Brain microvascular endothelial cell (primary cell): ENCODE data around the gene AKAP13.

Experiments
- DNase-seq: peaks from one replicate; pipeline ENCODE4 v3.0.0-alpha.2; 2020
- H3K27ac ChIP-seq: fragments of 250-450 bp; sonication (Bioruptor Pico); 2 replicates; pipeline ENCODE4 v1.5.1; 2020; ENCODE audit warnings: mild to moderate bottlenecking, moderate library complexity
- H3K27me3 ChIP-seq: fragments of 250-450 bp; sonication (Bioruptor Pico); replicated peaks from 2 replicates; pipeline ENCODE4 v1.5.1; 2020; ENCODE audit warnings: mild to moderate bottlenecking
- H3K36me3 ChIP-seq: fragments of 250-450 bp; sonication (Bioruptor Pico); replicated peaks from 2 replicates; pipeline ENCODE4 v1.5.1; 2020; ENCODE audit warnings: mild to moderate bottlenecking
- H3K4me3 ChIP-seq: 2 replicates; pipeline ENCODE4 v1.5.1; 2011; ENCODE audit warnings: low read depth, mild to moderate bottlenecking, control low read depth, low read length, moderate library complexity
- CTCF ChIP-seq: IDR thresholded peaks from 2 replicates; pipeline ENCODE4 v1.5.1; 2011; ENCODE audit warnings: low read depth, mild to moderate bottlenecking, moderate library complexity, low read length, control low read depth, inconsistent platforms; ENCODE audit errors: missing control alignments
- in situ Hi-C: cut with HindIII; loops from 2 replicates; pipeline ENCODE4 v1.10.0; 2017; ENCODE audit warnings: low sequenced_read_pairs, low pct_ligation_motif_present

The AKAP13 gene

DNA sequence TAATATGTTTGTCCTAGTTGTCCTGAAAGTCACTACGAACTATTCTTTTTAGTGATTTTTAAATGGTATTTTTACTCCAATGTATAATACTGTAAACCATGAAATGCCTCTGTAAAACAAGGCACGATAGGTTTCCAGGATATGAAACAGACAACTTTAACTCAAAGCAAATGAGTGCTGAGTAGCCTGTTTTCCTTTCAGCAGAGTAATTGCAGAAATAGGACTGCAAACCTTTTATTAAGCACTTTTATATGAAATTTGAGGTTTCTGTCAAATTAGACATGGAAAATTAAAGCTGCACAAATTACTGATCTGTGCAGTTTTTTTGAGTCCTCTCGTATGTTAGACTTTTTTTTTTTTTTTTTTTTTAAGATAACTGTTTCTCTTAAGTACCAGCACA lies 16.2 kb downstream of the AKAP13 start:
- TF ChIP-seq CTCF, result no peak
- no peak overlapping the region for H3K27ac ChIP-seq
- in situ Hi-C loops, result no loop called here

DNA sequence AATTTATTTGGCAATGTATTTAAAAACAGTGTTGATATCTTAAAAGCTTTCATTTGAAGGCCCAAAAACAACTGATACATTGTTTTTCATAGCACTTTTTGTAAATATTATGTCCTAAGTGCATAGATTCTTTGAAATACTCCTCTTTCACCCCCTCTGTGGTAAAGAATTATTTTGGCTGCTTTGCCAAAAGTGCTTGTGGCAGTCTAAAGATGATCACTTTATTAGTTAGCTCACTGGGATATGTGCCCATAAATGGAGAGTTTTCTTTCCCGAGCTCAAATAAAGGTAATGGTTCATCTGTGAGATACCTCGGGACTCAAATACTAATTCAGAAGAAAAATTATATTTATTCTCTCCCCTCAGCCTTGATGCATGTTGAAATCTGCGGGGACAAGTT lies 16.7 kb downstream of the AKAP13 start:
- no peak for TF ChIP-seq CTCF
- no peak for DNase-seq
- in situ Hi-C loops, result no loop called here
- H3K36me3 ChIP-seq, result no peaks in the 10 kb centered on the region
- H3K27me3 ChIP-seq, result no peaks in the 10 kb centered on the region
- H3K4me3 ChIP-seq, result no peak overlapping the region
- H3K27ac ChIP-seq, result no peak overlapping the region

More for the DNA sequence above, 16.2 kb downstream of the AKAP13 start:
- no peak for DNase-seq
- Histone ChIP-seq H3K27me3 (no peaks in the 10 kb centered on the region), H3K36me3 (no peaks in the 10 kb centered on the region), H3K4me3 (no peak overlapping the region)

DNA sequence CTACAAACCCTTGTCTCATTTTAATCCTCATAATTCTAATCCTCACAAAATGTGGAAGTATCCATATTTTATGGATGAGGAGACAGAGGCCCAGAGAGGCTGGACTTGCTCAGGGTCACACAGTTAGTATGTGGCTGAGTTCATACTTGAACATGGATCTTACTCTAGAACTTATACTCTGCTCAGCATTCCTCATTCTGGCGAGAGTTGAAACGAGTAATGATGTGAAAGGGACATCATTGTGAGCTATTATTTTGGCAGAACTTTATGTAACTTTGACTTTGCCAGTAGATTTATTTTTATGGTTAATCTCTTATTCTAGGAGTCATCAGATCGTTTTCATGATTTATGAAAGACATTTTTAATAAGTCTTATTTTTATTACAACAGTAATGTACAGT lies 17.5 kb downstream of the AKAP13 start:
- no peak overlapping the region for H3K4me3 ChIP-seq
- H3K36me3 ChIP-seq, result no peaks in the 10 kb centered on the region
- in situ Hi-C loops, result no loop called here
- no peak overlapping the region for H3K27ac ChIP-seq
- DNase-seq, result no peak
- H3K27me3 ChIP-seq, result no peaks in the 10 kb centered on the region
- TF ChIP-seq CTCF, result no peak

GRCh38 chr15:85398822-85399221 lies 18.4 kb downstream of the AKAP13 start:
- no peak for TF ChIP-seq CTCF
- H3K27ac ChIP-seq, result no peak overlapping the region
- no peak for DNase-seq
- no peaks in the 10 kb centered on the region for H3K27me3 ChIP-seq
- H3K36me3 ChIP-seq, result no peaks in the 10 kb centered on the region
- in situ Hi-C loops, result no loop called here
- H3K4me3 ChIP-seq, result no peak overlapping the region

DNA sequence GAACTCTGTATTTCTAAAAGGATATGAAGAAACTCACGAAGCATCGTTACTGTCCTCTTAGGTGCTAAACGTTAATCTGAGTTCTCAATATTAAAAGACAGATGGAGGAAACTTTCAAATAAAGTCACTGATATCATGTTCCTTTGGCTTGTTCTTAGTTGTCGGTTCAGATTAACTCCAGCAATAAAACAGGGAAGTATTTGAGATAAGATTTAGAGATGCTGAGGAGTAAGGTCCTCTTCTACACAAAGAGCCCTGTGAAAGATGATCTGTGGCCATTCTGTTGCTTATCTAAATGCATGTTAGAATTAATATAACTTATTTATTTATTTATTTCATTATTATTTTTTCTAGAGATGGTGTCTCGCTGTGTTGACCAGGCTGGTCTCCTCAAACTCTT lies 19.2 kb downstream of the AKAP13 start:
- in situ Hi-C loops, result no loop called here
- H3K36me3 ChIP-seq, result no peaks in the 10 kb centered on the region
- H3K4me3 ChIP-seq, result no peak overlapping the region
- no peak for TF ChIP-seq CTCF
- no peak overlapping the region for H3K27ac ChIP-seq
- DNase-seq, result no peak
- no peaks in the 10 kb centered on the region for H3K27me3 ChIP-seq

- H3K4me3 ChIP-seq, result no peak overlapping the region
- no peak for TF ChIP-seq CTCF
- H3K27me3 ChIP-seq, result no peaks in the 10 kb centered on the region
- no peak overlapping the region for H3K27ac ChIP-seq
- no peaks in the 10 kb centered on the region for H3K36me3 ChIP-seq
- in situ Hi-C loops, result no loop called here
- no peak for DNase-seq
Observed at GRCh38 chr15:85400606-85401005, 20.2 kb downstream of the AKAP13 start.
